ENCODE results near the gene NFE2L1.

NFE2L1 gene

GRCh38 chr17:48031966-48032365 lies 16.2 kb upstream of the NFE2L1 start:
- TF ChIP-seq GATA2 (IDR thresholded peaks at IDR 0.05; ENCODE audit: low read depth, low read length): no peak

GRCh38 chr17:48036693-48037035 lies 11.5 kb upstream of the NFE2L1 start:
- TF ChIP-seq GATA2 (IDR thresholded peaks at IDR 0.05; ENCODE audit: low read depth, low read length) (no peak), GATA3 (IDR thresholded peaks at IDR 0.05; ENCODE audit: low read depth, low read length) (no peak)

GRCh38 chr17:48037036-48037837 lies 10.9 kb upstream of the NFE2L1 start, which contains the start of gene COPZ2:
Gene COPZ2, minus strand, starts transcription at chr17:48037797. Its CDS starts 20 bp downstream, at chr17:48037777.
- TF ChIP-seq GATA3 (IDR thresholded peaks at IDR 0.05; ENCODE audit: low read depth, low read length): no peak
- TF ChIP-seq GATA2 (IDR thresholded peaks at IDR 0.05; ENCODE audit: low read depth, low read length): no peak

- TF ChIP-seq GATA3 (IDR thresholded peaks at IDR 0.05; ENCODE audit: low read depth, low read length) (no peak), GATA2 (IDR thresholded peaks at IDR 0.05; ENCODE audit: low read depth, low read length) (no peak)
These were observed 10.3 kb upstream of the NFE2L1 start for GRCh38 chr17:48037838-48038323.

- TF ChIP-seq GATA2 (IDR thresholded peaks at IDR 0.05; ENCODE audit: low read depth, low read length) (no peak), GATA3 (IDR thresholded peaks at IDR 0.05; ENCODE audit: low read depth, low read length) (no peak)
These were observed 9.5 kb upstream of the NFE2L1 start for GRCh38 chr17:48038687-48039086.

GRCh38 chr17:48043176-48043575 lies 5.0 kb upstream of the NFE2L1 start:
- TF ChIP-seq GATA3 (IDR thresholded peaks at IDR 0.05; ENCODE audit: low read depth, low read length) (no peak), GATA2 (IDR thresholded peaks at IDR 0.05; ENCODE audit: low read depth, low read length) (no peak)

GRCh38 chr17:48044851-48045250 lies 3.3 kb upstream of the NFE2L1 start:
- TF ChIP-seq GATA3 (IDR thresholded peaks at IDR 0.05; ENCODE audit: low read depth, low read length) (no peak), GATA2 (IDR thresholded peaks at IDR 0.05; ENCODE audit: low read depth, low read length) (no peak)

- TF ChIP-seq GATA2 (IDR thresholded peaks at IDR 0.05; ENCODE audit: low read depth, low read length) (no peak), GATA3 (IDR thresholded peaks at IDR 0.05; ENCODE audit: low read depth, low read length) (no peak)
These were observed 2.7 kb upstream of the NFE2L1 start for GRCh38 chr17:48045316-48046001.

GRCh38 chr17:48046296-48046695 lies 1.9 kb upstream of the NFE2L1 start:
- TF ChIP-seq GATA2 (IDR thresholded peaks at IDR 0.05; ENCODE audit: low read depth, low read length) (no peak), GATA3 (IDR thresholded peaks at IDR 0.05; ENCODE audit: low read depth, low read length) (no peak)

- TF ChIP-seq GATA3 (IDR thresholded peaks at IDR 0.05; ENCODE audit: low read depth, low read length): no peak
- no peak for TF ChIP-seq GATA2 (IDR thresholded peaks at IDR 0.05; ENCODE audit: low read depth, low read length)
These were observed 932 bp upstream of the NFE2L1 start for GRCh38 chr17:48047113-48047740.

GRCh38 chr17:48048384-48049126 lies 396 bp downstream of the NFE2L1 start:
- no peak for TF ChIP-seq GATA3 (IDR thresholded peaks at IDR 0.05; ENCODE audit: low read depth, low read length)
- no peak for TF ChIP-seq GATA2 (IDR thresholded peaks at IDR 0.05; ENCODE audit: low read depth, low read length)

- TF ChIP-seq GATA3 (IDR thresholded peaks at IDR 0.05; ENCODE audit: low read depth, low read length) (no peak), GATA2 (IDR thresholded peaks at IDR 0.05; ENCODE audit: low read depth, low read length) (no peak)
These were observed 3.1 kb downstream of the NFE2L1 start for GRCh38 chr17:48051283-48051682.

GRCh38 chr17:48051706-48052486 lies 3.7 kb downstream of the NFE2L1 start:
- no peak for TF ChIP-seq GATA2 (IDR thresholded peaks at IDR 0.05; ENCODE audit: low read depth, low read length)
- TF ChIP-seq GATA3 (IDR thresholded peaks at IDR 0.05; ENCODE audit: low read depth, low read length): no peak
